Fibroblast of lung (primary cell): ENCODE results near the gene UMOD. TPM values are rescaled to one million over a fixed set of nuclear protein-coding genes. Genes with fewer than 3 reads are reported as not detected.
"Not testable (repeated sequence)": the region's sequence is repeated elsewhere in the genome, so short reads cannot be mapped to it uniquely, and the experiment has no call there.

Source experiments
- DNase-seq, 2 donors: peaks; one replicate each; pipeline versions ENCODE4 v3.0.0 to v3.0.0-alpha.2; 2010; ENCODE audit warnings: low read depth in 2 of 2
- H2AFZ ChIP-seq: 2 replicates; pipeline ENCODE4 v1.5.1; 2012; ENCODE audit warnings: low read length, control low read depth, inconsistent platforms
- H3K27ac ChIP-seq: 2 replicates; pipeline ENCODE4 v1.5.1; 2011; ENCODE audit warnings: low read length, control low read depth; ENCODE audit not compliant: insufficient read depth
- H3K27me3 ChIP-seq: 2 replicates; pipeline ENCODE4 v1.5.1; 2011; ENCODE audit warnings: mild to moderate bottlenecking, low read length; ENCODE audit not compliant: control insufficient read depth, insufficient read depth
- H3K36me3 ChIP-seq: 2 replicates; pipeline ENCODE4 v1.5.1; 2011; ENCODE audit warnings: low read length; ENCODE audit not compliant: control insufficient read depth, insufficient read depth
- H3K4me1 ChIP-seq: 2 replicates; pipeline ENCODE4 v1.5.1; 2011; ENCODE audit warnings: low read length; ENCODE audit not compliant: control insufficient read depth, insufficient read depth; ENCODE audit errors: extremely low read depth
- H3K4me2 ChIP-seq: 2 replicates; pipeline ENCODE4 v1.5.1; 2011; ENCODE audit warnings: low read length, control low read depth; ENCODE audit not compliant: insufficient read depth; ENCODE audit errors: extremely low read depth
- H3K4me3 ChIP-seq, 4 experiments: fragments of 200-600 bp in 1 of 4; sonication (generic) in 1 of 4; replicated peaks in 1 of 4; 2 replicates each; pipeline ENCODE4 v1.5.1; 2011 to 2016; ENCODE audit warnings: low read length in 4 of 4, low read depth in 3 of 4, mild to moderate bottlenecking in 3 of 4, control low read depth in 2 of 4, inconsistent platforms in 1 of 4, mixed read lengths in 1 of 4; ENCODE audit not compliant: insufficient read depth in 1 of 4; ENCODE audit errors: control extremely low read depth in 1 of 4
- H3K79me2 ChIP-seq: 2 replicates; pipeline ENCODE4 v1.5.1; 2012; ENCODE audit warnings: mild to moderate bottlenecking, low read length, inconsistent platforms; ENCODE audit not compliant: control insufficient read depth, insufficient read depth
- H3K9ac ChIP-seq: 2 replicates; pipeline ENCODE4 v1.5.1; 2011; ENCODE audit warnings: mild to moderate bottlenecking, low read length, control low read depth; ENCODE audit not compliant: insufficient read depth
- H3K9me3 ChIP-seq: 2 replicates; pipeline ENCODE4 v1.5.1; 2012; ENCODE audit warnings: low read depth, low read length; ENCODE audit not compliant: control insufficient read depth, insufficient read depth
- H4K20me1 ChIP-seq: 2 replicates; pipeline ENCODE4 v1.5.1; 2011; ENCODE audit warnings: low read length; ENCODE audit not compliant: control insufficient read depth, insufficient read depth; ENCODE audit errors: extremely low read depth
- CTCF ChIP-seq, 2 donors: IDR thresholded peaks in 1 of 2; conservative IDR thresholded peaks in 1 of 2; 1 replicate in 1 of 2; 2 replicates in 1 of 2; pipeline ENCODE4 v1.5.1; 2011 to 2012; ENCODE audit warnings: low read length in 2 of 2, control low read depth in 1 of 2, inconsistent platforms in 1 of 2, low read depth in 1 of 2, mild to moderate bottlenecking in 1 of 2
- EZH2 ChIP-seq: IDR thresholded peaks from 2 replicates; pipeline ENCODE4 v1.5.1; 2012; ENCODE audit warnings: low read length, control low read depth, mild to moderate bottlenecking; ENCODE audit errors: missing control alignments
- polyA plus RNA-seq, 2 donors: library from polyadenylated mRNA; depleted of rRNA in 1 of 2; stranded (reverse) in 1 of 2; unstranded in 1 of 2; fragments of >200 nt; gene quantifications; 2 replicates each; pipeline ENCODE4 v1.2.1, GENCODE V29; 2011 to 2012; ENCODE audit warnings: missing spikeins in 1 of 2
- total RNA-seq: library from RNA; depleted of rRNA; stranded (reverse); fragments of >200 nt; gene quantifications from 2 replicates; pipeline ENCODE4 v1.2.1, GENCODE V29; 2014

The UMOD gene
- total and polyA plus RNA-seq, 2 donors (not counting 1 experiment from before 2014, with no cell fraction given), result not detected

GRCh38 chr16:20323591-20324117 lies 28.9 kb downstream of the UMOD start:
- Histone ChIP-seq H3K9me3 (no peaks in the 10 kb centered on the region), H4K20me1 (no peaks in the 10 kb centered on the region), H3K27ac (no peak overlapping the region), H3K79me2 (no peaks in the 10 kb centered on the region), H2AFZ (no peak overlapping the region), H3K27me3 (no peaks in the 10 kb centered on the region), H3K4me1 (no peaks in the 10 kb centered on the region), H3K9ac (no peak overlapping the region), H3K4me3 (no peak overlapping the region), H3K36me3 (no peaks in the 10 kb centered on the region), H3K4me2 (no peak overlapping the region)
- no peak for TF ChIP-seq CTCF (conservative IDR thresholded peaks at IDR 0.05 in 1 of 2, IDR thresholded peaks at IDR 0.05 in 1 of 2; ENCODE audit: low read depth in 1 of 2, low read length in 2 of 2)
- no peak for TF ChIP-seq EZH2
- DNase-seq, result no peak

- no peak overlapping the region for H3K4me2 ChIP-seq
- H3K4me3 ChIP-seq, result no peak overlapping the region
- DNase-seq, result no peak
- H3K27me3 ChIP-seq, result no peaks in the 10 kb centered on the region
- TF ChIP-seq CTCF (conservative IDR thresholded peaks at IDR 0.05 in 1 of 2, IDR thresholded peaks at IDR 0.05 in 1 of 2; ENCODE audit: low read depth in 1 of 2, low read length in 2 of 2) (no peak), EZH2 (no peak)
- H3K36me3 ChIP-seq, result no peaks in the 10 kb centered on the region
- H4K20me1 ChIP-seq, result no peaks in the 10 kb centered on the region
- no peak overlapping the region for H2AFZ ChIP-seq
- H3K9ac ChIP-seq, result no peak overlapping the region
- no peak overlapping the region for H3K27ac ChIP-seq
- H3K4me1 ChIP-seq, result no peaks in the 10 kb centered on the region
- H3K79me2 ChIP-seq, result no peaks in the 10 kb centered on the region
- no peaks in the 10 kb centered on the region for H3K9me3 ChIP-seq
Observed at GRCh38 chr16:20322696-20323095, 29.8 kb downstream of the UMOD start.

- TF ChIP-seq EZH2 (no peak), CTCF (conservative IDR thresholded peaks at IDR 0.05 in 1 of 2, IDR thresholded peaks at IDR 0.05 in 1 of 2; ENCODE audit: low read depth in 1 of 2, low read length in 2 of 2) (no peak)
- no peak overlapping the region for H3K9ac ChIP-seq
- DNase-seq, result no peak
- H3K27ac ChIP-seq, result no peak overlapping the region
- H3K4me3 ChIP-seq, result no peak overlapping the region
- no peak overlapping the region for H3K4me2 ChIP-seq
- no peaks in the 10 kb centered on the region for H3K79me2 ChIP-seq
- no peaks in the 10 kb centered on the region for H4K20me1 ChIP-seq
- no peaks in the 10 kb centered on the region for H3K36me3 ChIP-seq
- no peaks in the 10 kb centered on the region for H3K27me3 ChIP-seq
- no peaks in the 10 kb centered on the region for H3K9me3 ChIP-seq
- H2AFZ ChIP-seq, result no peak overlapping the region
- no peaks in the 10 kb centered on the region for H3K4me1 ChIP-seq
Observed at GRCh38 chr16:20321671-20322070, 30.8 kb downstream of the UMOD start.

- H3K27me3 ChIP-seq, H3K36me3 ChIP-seq, H3K4me2 ChIP-seq, H3K79me2 ChIP-seq, H2AFZ ChIP-seq, DNase-seq, H3K27ac ChIP-seq, H3K4me3 ChIP-seq, H3K4me1 ChIP-seq, H3K9ac ChIP-seq, H3K9me3 ChIP-seq, H4K20me1 ChIP-seq: not testable (repeated sequence)
Observed at GRCh38 chr16:20321051-20321450, 31.5 kb downstream of the UMOD start.
